ENCODE data around the gene ESYT2.

ESYT2 gene

DNA sequence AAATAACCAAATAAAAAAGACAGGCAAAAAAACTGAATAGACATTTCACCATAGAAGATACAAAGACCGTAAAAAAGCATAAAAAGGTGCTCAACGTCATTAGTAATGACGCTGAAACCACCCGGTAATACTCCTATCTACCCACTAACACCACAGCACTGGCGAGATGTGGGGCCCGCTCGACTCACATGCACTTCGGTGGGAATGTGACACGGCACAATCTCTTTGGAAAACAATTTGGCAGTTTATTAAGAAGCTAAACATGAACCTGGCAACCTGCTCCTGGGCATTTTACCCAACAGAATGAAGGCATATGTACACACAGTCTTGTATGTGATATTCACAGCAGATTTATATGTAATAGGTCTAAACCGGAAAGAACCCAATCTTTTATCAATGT is 81.9 kb downstream of the ESYT2 start:
- H3K9me3 Mint-ChIP-seq = no peaks in the 10 kb centered on the region
- peak overlapping the region; percentile 50 for H3K27ac Mint-ChIP-seq
- no peak overlapping the region for H3K4me3 Mint-ChIP-seq
- no peak for DNase-seq
- no peaks in the 10 kb centered on the region for H3K27me3 Mint-ChIP-seq
- peaks cover 78% of the 10 kb centered on the region for H3K36me3 Mint-ChIP-seq (ENCODE audit: low read depth)
- peaks cover 4% of the 10 kb centered on the region for H3K4me1 Mint-ChIP-seq (ENCODE audit: low read depth)

DNA sequence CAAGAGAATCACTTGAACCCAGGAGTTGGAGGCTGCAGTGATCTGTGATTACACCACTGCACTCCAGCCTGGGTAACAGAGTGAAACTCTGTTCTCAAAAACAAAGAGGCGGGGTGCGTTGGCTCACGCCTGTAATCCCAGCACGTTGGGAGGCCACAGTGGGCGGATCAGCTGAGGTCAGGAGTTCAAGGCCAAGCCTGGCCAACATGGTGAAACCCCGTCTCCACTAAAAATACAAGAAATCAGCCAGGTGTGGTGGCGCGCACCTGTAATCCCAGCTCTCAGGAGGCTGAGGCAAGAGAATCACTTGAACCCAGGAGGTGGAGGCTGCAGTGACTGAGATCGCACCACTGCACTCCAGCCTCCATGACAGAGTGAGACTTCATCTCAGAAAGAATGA is 82.4 kb downstream of the ESYT2 start:
- H3K36me3 Mint-ChIP-seq (ENCODE audit: low read depth) = peaks cover 83% of the 10 kb centered on the region
- DNase-seq = no peak
- H3K27ac Mint-ChIP-seq = peak overlapping the region; percentile 50

DNA sequence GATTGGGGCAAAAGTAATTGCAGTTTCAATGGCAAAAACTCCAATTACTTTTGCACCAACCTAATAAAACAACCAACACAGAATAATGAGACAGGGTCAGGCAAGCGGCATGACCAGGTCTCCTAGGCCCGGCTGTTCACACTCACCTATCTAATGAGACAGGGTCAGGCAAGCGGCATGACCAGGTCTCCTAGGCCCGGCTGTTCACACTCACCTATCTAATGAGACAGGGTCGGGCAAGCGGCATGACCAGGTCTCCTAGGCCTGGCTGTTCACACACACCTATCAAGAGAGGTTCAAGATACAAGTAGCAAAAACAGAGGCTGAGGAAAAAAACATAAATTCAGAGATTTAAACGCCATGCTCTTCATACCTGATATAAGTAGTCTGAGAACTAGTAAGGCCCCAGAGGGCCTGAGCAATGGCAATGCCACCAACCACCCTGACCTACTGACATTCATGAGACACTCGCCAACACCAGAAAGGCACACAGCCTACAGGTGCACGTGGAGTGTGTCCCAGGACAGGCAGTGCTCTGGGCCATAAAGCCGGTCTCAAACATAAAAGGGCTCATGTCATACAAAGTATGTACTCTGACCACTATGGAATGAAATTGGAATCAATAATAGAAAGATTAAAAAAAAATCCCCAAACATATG is 84.1 kb downstream of the ESYT2 start:
- DNase-seq = no peak
- no peaks in the 10 kb centered on the region for H3K27me3 Mint-ChIP-seq
- no peaks in the 10 kb centered on the region for H3K9me3 Mint-ChIP-seq
- peaks cover 10% of the 10 kb centered on the region for H3K4me1 Mint-ChIP-seq (ENCODE audit: low read depth)
- H3K4me3 Mint-ChIP-seq = no peak overlapping the region
- peak overlapping the region; percentile 47 for H3K27ac Mint-ChIP-seq
- H3K36me3 Mint-ChIP-seq (ENCODE audit: low read depth) = peaks cover 90% of the 10 kb centered on the region

More for the DNA sequence above, 82.4 kb downstream of the ESYT2 start:
- Mint-ChIP-seq H3K4me3 (no peak overlapping the region), H3K27me3 (no peaks in the 10 kb centered on the region), H3K9me3 (no peaks in the 10 kb centered on the region), H3K4me1 (ENCODE audit: low read depth) (peaks cover 2% of the 10 kb centered on the region)

DNA sequence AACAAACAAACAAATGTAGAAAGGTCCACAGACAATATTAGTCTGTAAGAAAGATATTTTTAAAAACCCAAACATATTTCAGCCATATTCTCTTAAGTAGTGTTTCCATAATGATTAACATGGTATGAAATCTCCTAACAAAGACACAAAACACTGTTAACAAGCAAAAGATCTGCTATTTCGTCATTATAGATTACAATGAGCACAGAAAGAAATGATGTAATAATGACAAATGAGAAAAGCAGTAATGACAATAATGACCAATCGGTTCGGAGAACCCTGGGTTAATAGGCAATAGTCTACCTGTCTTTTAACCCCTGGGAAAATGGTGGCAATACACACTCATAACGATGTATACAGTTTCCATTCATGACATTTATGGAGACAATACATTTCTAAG is 85.2 kb downstream of the ESYT2 start:
- no peak for DNase-seq
- no peaks in the 10 kb centered on the region for H3K9me3 Mint-ChIP-seq
- H3K4me1 Mint-ChIP-seq (ENCODE audit: low read depth) = peaks cover 13% of the 10 kb centered on the region
- H3K27ac Mint-ChIP-seq = no peak overlapping the region
- H3K36me3 Mint-ChIP-seq (ENCODE audit: low read depth) = peaks cover 90% of the 10 kb centered on the region
- no peak overlapping the region for H3K4me3 Mint-ChIP-seq
- no peaks in the 10 kb centered on the region for H3K27me3 Mint-ChIP-seq

DNA sequence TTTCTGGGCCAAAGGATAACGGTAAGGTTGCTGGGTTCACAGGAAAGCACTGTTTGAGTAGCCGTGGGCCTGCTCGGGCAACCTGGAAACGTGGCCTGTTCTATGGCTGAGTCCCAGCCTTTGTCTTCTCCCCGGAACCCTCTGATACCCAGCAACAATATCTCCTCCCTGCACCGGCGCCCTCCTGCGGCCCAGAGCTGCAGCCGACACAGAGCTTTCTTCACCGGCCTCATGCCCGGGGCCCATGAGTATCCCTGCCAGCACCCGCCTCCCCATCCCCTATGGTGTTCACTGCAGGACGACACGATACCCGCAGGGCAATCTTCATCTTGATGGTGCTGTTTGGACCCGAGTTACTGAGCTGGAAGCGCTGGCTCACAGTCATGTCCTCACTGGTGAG is 86.1 kb downstream of the ESYT2 start:
- peaks cover 96% of the 10 kb centered on the region for H3K36me3 Mint-ChIP-seq (ENCODE audit: low read depth)
- H3K27ac Mint-ChIP-seq = peak overlapping the region; percentile 77
- DNase-seq = no peak
- H3K27me3 Mint-ChIP-seq = no peaks in the 10 kb centered on the region
- no peaks in the 10 kb centered on the region for H3K9me3 Mint-ChIP-seq
- H3K4me1 Mint-ChIP-seq (ENCODE audit: low read depth) = peaks cover 13% of the 10 kb centered on the region
- H3K4me3 Mint-ChIP-seq = no peak overlapping the region

DNA sequence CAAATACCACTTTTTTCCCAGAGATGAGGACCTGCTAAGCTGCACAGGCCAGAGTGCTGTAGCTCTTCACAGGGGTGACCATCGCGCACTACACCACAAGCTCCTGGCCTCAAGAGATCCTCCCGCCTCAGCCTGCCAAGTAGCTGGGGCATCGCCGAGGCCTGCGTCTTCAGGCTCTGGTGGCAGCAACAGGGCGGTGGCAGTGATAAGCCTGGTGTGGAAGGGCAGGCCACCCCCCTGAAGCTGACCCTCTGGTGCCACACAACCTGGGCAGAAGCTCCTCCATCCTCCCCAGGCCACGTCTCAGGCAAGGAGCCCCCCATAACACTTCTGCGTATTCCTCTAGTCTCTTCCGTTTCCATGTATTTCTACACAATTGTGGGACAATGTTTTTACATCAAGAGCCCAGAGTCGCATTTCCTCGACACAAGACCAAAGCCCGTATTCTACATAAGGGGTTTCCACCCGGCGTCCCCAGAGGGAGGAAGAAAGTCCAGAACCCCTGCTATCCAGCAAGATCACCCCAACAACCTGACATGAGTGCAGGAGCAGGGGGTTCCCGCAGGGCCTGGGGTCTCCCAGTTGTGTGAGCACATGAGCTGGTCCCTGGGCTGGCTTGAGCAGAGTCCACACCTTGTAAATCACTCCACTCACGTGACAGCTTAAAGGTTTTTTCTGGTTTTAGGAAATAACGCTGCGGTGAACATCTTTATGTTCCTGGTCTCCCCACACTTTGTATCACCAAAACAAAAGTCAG is 87.1 kb downstream of the ESYT2 start:
- Mint-ChIP-seq H3K4me1 (ENCODE audit: low read depth) (peaks cover 13% of the 10 kb centered on the region), H3K4me3 (no peak overlapping the region), H3K9me3 (no peaks in the 10 kb centered on the region), H3K36me3 (ENCODE audit: low read depth) (peaks cover 95% of the 10 kb centered on the region), H3K27ac (peak overlapping the region; percentile 77), H3K27me3 (no peaks in the 10 kb centered on the region)
- DNase-seq = no peak

DNA sequence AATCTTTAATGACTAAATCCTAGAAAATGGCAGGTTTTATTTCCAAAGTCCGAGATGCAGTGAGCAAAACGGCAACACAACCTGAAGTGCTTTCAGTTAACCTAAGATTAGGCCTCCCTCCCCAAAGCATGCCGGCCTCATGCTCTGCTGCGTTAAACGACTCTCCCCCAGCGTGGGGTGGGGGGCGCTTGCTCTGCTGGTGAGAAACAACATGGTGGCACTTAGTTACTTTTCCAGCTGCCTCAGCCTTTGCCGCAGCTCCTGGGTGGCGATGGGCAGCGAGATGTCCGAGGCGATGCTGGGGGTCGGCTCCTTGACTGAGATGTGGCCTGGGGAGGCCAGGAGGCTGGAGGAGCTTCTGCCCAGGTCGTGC is 88.0 kb downstream of the ESYT2 start:
- Mint-ChIP-seq H3K9me3 (no peaks in the 10 kb centered on the region), H3K4me3 (no peak overlapping the region), H3K4me1 (ENCODE audit: low read depth) (peaks cover 13% of the 10 kb centered on the region), H3K36me3 (ENCODE audit: low read depth) (peaks cover 93% of the 10 kb centered on the region), H3K27ac (peak overlapping the region; percentile 81), H3K27me3 (no peaks in the 10 kb centered on the region)
- DNase-seq = no peak

DNA sequence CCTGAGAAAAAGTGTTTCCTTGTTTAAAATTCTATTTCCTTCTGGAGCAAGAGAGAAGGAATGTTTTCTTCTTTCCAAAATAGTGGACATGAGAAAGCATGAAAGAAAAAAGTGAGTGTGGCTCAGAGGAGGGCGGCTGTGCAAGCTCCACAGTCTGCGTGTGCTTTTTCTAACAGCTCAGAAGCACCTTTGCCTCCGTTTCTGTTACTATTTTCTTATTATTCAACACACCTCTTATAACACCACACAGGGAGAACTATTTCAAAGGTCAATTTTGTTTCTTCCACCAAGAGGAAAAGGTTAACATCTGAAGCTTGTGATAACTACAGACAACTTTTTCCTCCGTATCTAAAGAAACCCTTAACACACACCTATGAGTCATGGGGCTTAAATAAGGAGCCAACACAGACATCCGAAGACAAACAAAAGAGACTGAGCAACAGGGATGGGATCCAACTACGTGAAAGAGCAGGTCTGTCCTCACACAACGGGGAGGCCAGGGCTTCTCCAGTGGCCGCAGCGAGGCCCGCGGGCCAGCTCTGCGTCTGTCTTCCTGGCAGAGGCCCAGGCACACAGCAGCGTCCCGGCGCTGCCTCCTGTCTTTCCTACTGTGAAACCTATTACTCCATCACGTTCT is 88.5 kb downstream of the ESYT2 start:
- Mint-ChIP-seq H3K4me1 (ENCODE audit: low read depth) (peaks cover 13% of the 10 kb centered on the region), H3K36me3 (ENCODE audit: low read depth) (peaks cover 93% of the 10 kb centered on the region), H3K9me3 (no peaks in the 10 kb centered on the region), H3K4me3 (no peak overlapping the region), H3K27ac (peak overlapping the region; percentile 81), H3K27me3 (no peaks in the 10 kb centered on the region)
- DNase-seq = no peak

DNA sequence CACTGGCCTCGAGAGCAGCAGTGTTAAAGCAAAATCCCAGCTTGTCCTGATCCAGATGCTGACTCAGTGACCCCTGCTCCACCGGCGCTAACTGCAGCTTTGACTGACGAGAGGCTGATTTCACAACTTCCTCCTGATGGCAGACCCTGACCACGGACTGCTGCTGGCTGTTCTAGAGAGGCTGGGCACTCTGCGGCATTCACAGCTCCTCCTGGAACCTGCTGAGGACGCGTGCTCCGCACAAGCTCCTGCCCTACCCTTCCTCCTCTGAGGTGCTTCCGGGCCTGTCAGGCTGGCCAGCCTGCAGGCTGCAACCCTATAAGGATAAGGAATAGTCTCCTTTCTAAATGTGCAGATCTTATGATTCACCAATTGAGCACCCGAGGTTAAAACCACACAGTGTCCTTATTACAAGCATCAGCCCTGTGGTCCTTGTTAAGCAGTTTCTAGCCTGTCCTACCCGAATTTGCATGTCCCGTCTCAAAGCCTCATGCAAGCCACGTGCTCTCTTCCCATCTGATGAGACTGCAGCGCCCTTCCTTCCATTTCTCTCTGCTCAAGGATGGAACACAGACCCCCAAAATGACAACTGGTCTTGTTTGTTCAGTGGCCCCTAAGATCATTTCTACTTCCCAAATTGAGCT is 89.2 kb downstream of the ESYT2 start:
- Mint-ChIP-seq H3K4me3 (no peak overlapping the region), H3K9me3 (no peaks in the 10 kb centered on the region), H3K36me3 (ENCODE audit: low read depth) (peaks cover 93% of the 10 kb centered on the region), H3K27me3 (no peaks in the 10 kb centered on the region), H3K27ac (peak overlapping the region; percentile 81), H3K4me1 (ENCODE audit: low read depth) (peaks cover 13% of the 10 kb centered on the region)
- no peak for DNase-seq

DNA sequence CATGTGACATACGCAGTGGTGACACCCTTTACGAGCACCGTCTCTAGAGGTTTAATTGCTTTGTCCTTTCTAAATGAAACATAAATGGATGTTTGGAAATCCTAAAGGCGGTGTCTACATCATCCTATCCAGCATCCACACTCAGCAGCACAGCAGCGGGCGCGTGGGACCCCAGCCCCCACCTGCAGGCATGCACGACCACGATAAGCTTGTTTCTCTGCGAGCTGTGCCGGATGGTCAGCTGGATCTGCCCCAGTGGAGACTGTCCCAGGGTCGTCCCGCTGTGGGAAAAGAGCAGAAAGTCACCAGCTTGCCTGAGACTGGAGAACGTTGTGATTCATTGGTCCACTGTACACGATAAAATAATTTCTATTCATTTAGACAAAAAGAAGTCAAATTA is 90.5 kb downstream of the ESYT2 start:
- H3K9me3 Mint-ChIP-seq = no peaks in the 10 kb centered on the region
- DNase-seq = no peak
- H3K27ac Mint-ChIP-seq = no peak overlapping the region
- H3K4me3 Mint-ChIP-seq = no peak overlapping the region
- peaks cover 13% of the 10 kb centered on the region for H3K4me1 Mint-ChIP-seq (ENCODE audit: low read depth)
- no peaks in the 10 kb centered on the region for H3K27me3 Mint-ChIP-seq
- peaks cover 95% of the 10 kb centered on the region for H3K36me3 Mint-ChIP-seq (ENCODE audit: low read depth)

DNA sequence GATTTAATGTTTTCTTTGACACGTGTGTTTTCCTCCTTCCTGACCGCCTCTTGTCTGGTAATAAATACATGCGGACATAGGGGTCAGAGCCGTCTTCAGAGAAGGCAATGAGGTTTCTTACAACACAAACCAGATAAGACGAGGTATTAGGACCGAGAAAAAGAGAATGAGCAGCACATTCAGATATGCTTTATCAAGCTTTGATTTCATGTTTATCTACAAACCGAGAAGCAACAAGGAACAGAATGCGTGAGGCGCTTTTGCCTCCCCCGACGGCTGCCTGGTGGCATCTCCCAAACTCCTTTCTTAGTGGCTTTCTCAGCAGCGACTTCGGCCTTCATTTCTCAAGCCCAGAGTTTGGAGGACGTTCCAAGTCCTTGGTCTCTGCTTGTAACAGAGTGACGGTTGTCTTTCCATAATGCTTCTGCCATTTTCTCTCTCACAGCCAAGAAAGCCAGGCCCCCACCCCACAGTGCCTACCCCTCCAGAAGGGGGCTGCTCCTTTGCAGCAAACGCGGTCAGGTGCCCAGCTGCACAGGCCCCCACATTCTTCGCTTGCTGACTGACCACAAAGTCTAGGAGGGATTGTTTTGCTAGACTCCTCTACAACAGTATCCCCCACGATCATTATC is 92.1 kb downstream of the ESYT2 start:
- peaks cover 91% of the 10 kb centered on the region for H3K36me3 Mint-ChIP-seq (ENCODE audit: low read depth)
- no peaks in the 10 kb centered on the region for H3K27me3 Mint-ChIP-seq
- no peaks in the 10 kb centered on the region for H3K9me3 Mint-ChIP-seq
- peaks cover 13% of the 10 kb centered on the region for H3K4me1 Mint-ChIP-seq (ENCODE audit: low read depth)
- DNase-seq = no peak
- no peak overlapping the region for H3K4me3 Mint-ChIP-seq
- no peak overlapping the region for H3K27ac Mint-ChIP-seq

DNA sequence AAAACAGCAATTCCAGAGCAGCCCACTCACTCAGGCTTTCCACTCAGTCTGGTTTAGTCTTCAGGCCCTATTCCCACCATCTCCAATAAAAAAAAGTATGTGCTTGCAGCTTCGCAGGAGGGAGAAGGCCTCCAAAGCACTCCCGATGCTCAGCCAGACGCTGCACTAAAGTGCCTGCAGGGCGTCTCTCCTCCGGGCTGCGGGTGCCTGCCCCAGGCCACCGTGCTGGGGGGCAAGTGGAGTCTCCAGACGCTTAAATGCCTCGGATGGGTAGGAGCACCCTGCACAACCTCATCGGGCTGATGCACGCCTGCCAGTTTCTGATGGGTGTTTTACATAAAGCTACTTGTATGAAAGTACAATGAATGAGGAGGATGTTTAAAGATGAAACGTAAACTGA is 93.4 kb downstream of the ESYT2 start:
- Mint-ChIP-seq H3K27me3 (no peaks in the 10 kb centered on the region), H3K4me1 (ENCODE audit: low read depth) (peaks cover 10% of the 10 kb centered on the region), H3K4me3 (no peak overlapping the region), H3K36me3 (ENCODE audit: low read depth) (peaks cover 90% of the 10 kb centered on the region), H3K27ac (peak overlapping the region; percentile 33), H3K9me3 (no peaks in the 10 kb centered on the region)
- no peak for DNase-seq

DNA sequence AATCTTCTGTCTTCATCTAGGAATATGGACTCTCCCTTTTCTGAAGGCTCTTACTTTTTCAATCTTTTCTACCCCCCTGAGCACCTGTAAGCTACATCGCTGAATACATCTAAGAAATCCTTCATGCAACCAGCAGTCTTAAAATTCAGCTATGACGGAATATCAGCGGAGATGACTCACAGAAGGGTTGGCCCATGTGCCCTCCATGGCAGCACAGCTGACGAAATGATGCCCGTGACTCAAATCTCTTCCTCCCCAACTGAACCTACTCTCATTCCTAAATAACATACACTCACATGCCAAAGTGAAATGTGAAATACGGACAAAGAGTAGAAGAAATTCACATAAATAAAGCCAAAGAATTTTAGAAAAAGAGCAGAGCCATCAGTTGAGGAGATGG is 94.4 kb downstream of the ESYT2 start:
- peaks cover under 1% of the 10 kb centered on the region for H3K4me1 Mint-ChIP-seq (ENCODE audit: low read depth)
- H3K36me3 Mint-ChIP-seq (ENCODE audit: low read depth) = peaks cover 90% of the 10 kb centered on the region
- H3K27ac Mint-ChIP-seq = peak overlapping the region; percentile 2
- H3K9me3 Mint-ChIP-seq = no peaks in the 10 kb centered on the region
- no peak for DNase-seq
- H3K4me3 Mint-ChIP-seq = no peak overlapping the region
- no peaks in the 10 kb centered on the region for H3K27me3 Mint-ChIP-seq

DNA sequence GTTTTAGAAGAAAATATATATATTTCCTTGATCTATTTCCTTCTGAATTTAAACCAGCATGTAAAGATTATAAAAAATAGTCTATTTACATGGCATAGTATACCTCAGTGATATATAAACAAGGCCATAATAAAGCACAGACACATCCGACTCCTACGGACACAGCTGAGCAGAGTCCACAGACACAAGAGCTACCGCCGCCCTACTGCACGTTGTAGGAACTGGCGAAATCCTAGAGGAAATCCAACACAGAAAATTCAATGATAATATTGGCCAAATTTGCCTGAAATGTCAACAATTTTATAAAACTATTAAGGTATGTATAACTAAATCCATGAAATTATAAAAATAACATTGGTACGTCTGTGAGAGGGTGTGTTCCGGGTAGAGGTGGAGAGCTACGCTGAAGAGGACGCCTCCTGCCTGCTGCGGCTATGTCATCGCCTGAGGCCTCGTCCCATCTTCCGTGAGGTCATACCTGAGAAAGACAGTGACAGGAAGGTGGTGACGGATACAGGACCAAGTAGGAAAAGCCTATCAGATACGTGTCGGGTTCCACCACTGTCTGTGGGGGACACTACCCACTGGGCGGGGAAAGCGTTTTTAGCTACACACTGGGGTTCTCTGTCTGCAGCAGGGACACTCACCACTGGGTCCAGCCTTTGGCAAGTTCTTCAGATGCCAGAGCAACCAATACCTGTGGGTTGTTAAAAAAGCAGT is 95.4 kb downstream of the ESYT2 start:
- H3K27ac Mint-ChIP-seq = no peak overlapping the region
- H3K36me3 Mint-ChIP-seq (ENCODE audit: low read depth) = peaks cover 85% of the 10 kb centered on the region
- no peaks in the 10 kb centered on the region for H3K9me3 Mint-ChIP-seq
- H3K4me1 Mint-ChIP-seq (ENCODE audit: low read depth) = peaks cover 2% of the 10 kb centered on the region
- H3K27me3 Mint-ChIP-seq = no peaks in the 10 kb centered on the region
- DNase-seq = no peak
- H3K4me3 Mint-ChIP-seq = no peak overlapping the region

Data from activated T-cell treated with anti-CD3 and anti-CD28 coated beads, Interleukin-2, amount 50 U/mL, for 24 hours (primary cell).